SK-N-SH (cell line): ENCODE results near the gene TBXAS1. TPM values are rescaled to one million over a fixed set of nuclear protein-coding genes. Genes with fewer than 3 reads are reported as not detected.

ENCODE experiments used
- CTCF ChIA-PET: fragments of 300-600, 350-600 bp; formaldehyde crosslinking; extraction: SDS; loops from one replicate; lab custom pipeline; 2021; lab: Yijun Ruan, JAX
- POLR2A ChIA-PET: fragments of 350-600 bp; sonication (Branson Sonifier 250); formaldehyde crosslinking; extraction: SDS; loops from one replicate; lab custom pipeline; 2020; ENCODE audit warnings: antibody characterized with exemption, inconsistent platforms; lab: Yijun Ruan, JAX
- DNase-seq: peaks from one replicate; pipeline ENCODE4 v3.0.0; 2012
- H2AFZ ChIP-seq: fragments of 200-600 bp; sonication (generic); 2 replicates; pipeline ENCODE4 v1.8.1; 2016; ENCODE audit warnings: antibody characterized with exemption, mild to moderate bottlenecking, low read depth
- H3F3A ChIP-seq: fragments of 200-600 bp; sonication (generic); replicated peaks from 2 replicates; pipeline ENCODE3; 2016; ENCODE audit warnings: antibody characterized with exemption, mild to moderate bottlenecking; ENCODE audit not compliant: insufficient read depth
- H3K27ac ChIP-seq, 2 experiments: fragments of 200-500 bp in 1 of 2; fragments of 200-600 bp in 1 of 2; sonication (Bioruptor generic) in 1 of 2; sonication (generic), shearing (Covaris generic) in 1 of 2; 2 replicates each; pipeline versions ENCODE4 v1.5.1 to v1.6.1; 2014 to 2016; ENCODE audit warnings: low read depth in 2 of 2, inconsistent platforms in 1 of 2, low read length in 1 of 2, mild to moderate bottlenecking in 1 of 2, mixed read lengths in 1 of 2
- H3K27me3 ChIP-seq: fragments of 200-600 bp; sonication (generic), shearing (Covaris generic); 2 replicates; pipeline ENCODE4 v1.6.1; 2016; ENCODE audit warnings: mixed run types; ENCODE audit not compliant: insufficient read depth
- H3K36me3 ChIP-seq, 2 experiments: fragments of 200-500 bp in 1 of 2; fragments of 200-600 bp in 1 of 2; sonication (Bioruptor generic) in 1 of 2; sonication (generic) in 1 of 2; replicated peaks in 1 of 2; 2 replicates each; pipeline versions ENCODE3 to v1.5.1; 2014 to 2016; ENCODE audit warnings: low read length in 1 of 2, mild to moderate bottlenecking in 1 of 2; ENCODE audit not compliant: insufficient read depth in 2 of 2, control insufficient read depth in 1 of 2
- H3K4me1 ChIP-seq, 2 experiments: fragments of 200-500 bp in 1 of 2; fragments of 200-600 bp in 1 of 2; sonication (Bioruptor generic) in 1 of 2; sonication (generic), shearing (Covaris generic) in 1 of 2; 2 replicates each; pipeline versions ENCODE4 v1.5.1 to v1.6.1; 2014 to 2016; ENCODE audit warnings: low read depth in 1 of 2, low read length in 1 of 2, mixed run types in 1 of 2; ENCODE audit not compliant: insufficient read depth in 2 of 2, control insufficient read depth in 1 of 2
- H3K4me2 ChIP-seq: fragments of 200-600 bp; sonication (generic), shearing (Covaris generic); 2 replicates; pipeline ENCODE4 v1.6.1; 2017; ENCODE audit warnings: mixed run types
- H3K4me3 ChIP-seq, 2 experiments: fragments of 200-500 bp in 1 of 2; fragments of 200-600 bp in 1 of 2; sonication (Bioruptor generic) in 1 of 2; sonication (generic), shearing (Covaris generic) in 1 of 2; 2 replicates each; pipeline versions ENCODE4 v1.5.1 to v1.8.1; 2014 to 2016; ENCODE audit warnings: low read depth in 2 of 2, inconsistent platforms in 1 of 2, low read length in 1 of 2, mild to moderate bottlenecking in 1 of 2, mixed read lengths in 1 of 2, moderate library complexity in 1 of 2
- H3K79me2 ChIP-seq: fragments of 200-600 bp; sonication (generic); 2 replicates; pipeline ENCODE4 v1.8.1; 2017; ENCODE audit warnings: mild to moderate bottlenecking; ENCODE audit not compliant: insufficient read depth
- H3K9ac ChIP-seq: fragments of 200-600 bp; sonication (generic); 2 replicates; pipeline ENCODE4 v1.6.1; 2017; ENCODE audit warnings: mixed run types
- H3K9me2 ChIP-seq: fragments of 200-600 bp; sonication (generic); 2 replicates; pipeline ENCODE4 v1.6.1; 2017; ENCODE audit warnings: mixed run types
- H3K9me3 ChIP-seq: fragments of 200-600 bp; sonication (generic); 2 replicates; pipeline ENCODE4 v1.6.1; 2017; ENCODE audit warnings: mixed run types, mild to moderate bottlenecking, moderate library complexity
- H4K20me1 ChIP-seq: fragments of 200-600 bp; sonication (generic); 2 replicates; pipeline ENCODE4 v1.6.1; 2017; ENCODE audit warnings: mild to moderate bottlenecking, mixed run types; ENCODE audit not compliant: insufficient read depth
- CHD2 ChIP-seq: fragments of 150-350 bp; IDR thresholded peaks from 2 replicates; pipeline ENCODE4 v1.6.1; 2018; ENCODE audit warnings: low read length; ENCODE audit not compliant: partially characterized antibody
- ELF1 ChIP-seq: IDR thresholded peaks from 2 replicates; pipeline ENCODE4 v1.4.0; 2012
- EP300 ChIP-seq, 2 experiments: IDR thresholded peaks; 2 replicates each; pipeline versions ENCODE4 v1.4.0 to v1.6.1; 2012; ENCODE audit warnings: borderline replicate concordance in 1 of 2, low read depth in 1 of 2, low read length in 1 of 2
- EZH2phosphoT487 ChIP-seq: fragments of 200-600 bp; sonication (generic); IDR thresholded peaks from 2 replicates; pipeline ENCODE4 v1.6.1; 2017; ENCODE audit warnings: low read depth, mixed run types, mild to moderate bottlenecking, antibody characterized with exemption, moderate library complexity, borderline replicate concordance
- FOSL2 ChIP-seq: IDR thresholded peaks from 2 replicates; pipeline ENCODE4 v1.4.0; 2012; ENCODE audit warnings: low read depth, mild to moderate bottlenecking, moderate library complexity, borderline replicate concordance
- FOXM1 ChIP-seq: IDR thresholded peaks from 2 replicates; pipeline ENCODE4 v1.4.0; 2012; ENCODE audit warnings: low read depth, mild to moderate bottlenecking
- GABPA ChIP-seq: IDR thresholded peaks from 2 replicates; pipeline ENCODE4 v1.4.0; 2012; ENCODE audit warnings: low read depth, mild to moderate bottlenecking
- IRF3 ChIP-seq: fragments of 150-350 bp; IDR thresholded peaks from 2 replicates; pipeline ENCODE4 v1.6.1; 2016; ENCODE audit warnings: mild to moderate bottlenecking, low read depth, low read length
- JUND ChIP-seq: IDR thresholded peaks from 2 replicates; pipeline ENCODE4 v1.4.0; 2012
- MAX ChIP-seq: IDR thresholded peaks from 2 replicates; pipeline ENCODE4 v1.4.0; 2012; ENCODE audit warnings: low read depth
- MEF2A ChIP-seq: IDR thresholded peaks from 2 replicates; pipeline ENCODE4 v1.4.0; 2012; ENCODE audit warnings: low read depth, borderline replicate concordance
- MXI1 ChIP-seq: IDR thresholded peaks from 2 replicates; pipeline ENCODE4 v1.6.1; 2012; ENCODE audit warnings: mild to moderate bottlenecking, low read depth, low read length, improper control_type of control experiment
- NRF1 ChIP-seq: IDR thresholded peaks from 2 replicates; pipeline ENCODE4 v1.6.1; 2012; ENCODE audit warnings: low read depth, mild to moderate bottlenecking, low read length
- REST ChIP-seq: IDR thresholded peaks from 2 replicates; pipeline ENCODE4 v1.6.1; 2012; ENCODE audit warnings: mild to moderate bottlenecking, low read depth, low read length, moderate library complexity
- SIN3A ChIP-seq: IDR thresholded peaks from 2 replicates; pipeline ENCODE4 v1.6.1; 2012; ENCODE audit warnings: low read depth, mild to moderate bottlenecking, low read length, moderate library complexity, borderline replicate concordance
- SMC3 ChIP-seq: IDR thresholded peaks from 2 replicates; pipeline ENCODE4 v1.6.1; 2012; ENCODE audit warnings: low read depth, low read length, improper control_type of control experiment
- TAF1 ChIP-seq: IDR thresholded peaks from 2 replicates; pipeline ENCODE4 v1.6.1; 2012; ENCODE audit warnings: low read depth, mild to moderate bottlenecking, low read length, moderate library complexity, borderline replicate concordance
- TCF12 ChIP-seq: IDR thresholded peaks from 2 replicates; pipeline ENCODE4 v1.4.0; 2012
- TEAD4 ChIP-seq: IDR thresholded peaks from 2 replicates; pipeline ENCODE4 v1.4.0; 2012; ENCODE audit warnings: mild to moderate bottlenecking, borderline replicate concordance; ENCODE audit not compliant: insufficient read depth
- USF2 ChIP-seq: fragments of 150-350 bp; IDR thresholded peaks from 2 replicates; pipeline ENCODE4 v1.6.1; 2017; ENCODE audit warnings: antibody characterized with exemption, low read length, low read depth, borderline replicate concordance
- YY1 ChIP-seq: IDR thresholded peaks from 2 replicates; pipeline ENCODE4 v1.4.0; 2012; ENCODE audit warnings: low read depth, mild to moderate bottlenecking
- WGBS: methylation state at CpG from one replicate; pipeline ENCODE4 v1.1.6; 2017; ENCODE audit warnings: low lambda C conversion rate; 5-methylcytosine and 5-hydroxymethylcytosine counted together
- polyA plus RNA-seq, 3 experiments: library from polyadenylated mRNA; depleted of rRNA; stranded (reverse); fragments of >200 nt; gene quantifications; 2 replicates each; pipeline ENCODE4 v1.2.3, GENCODE V29; 2012

Gene TBXAS1
- polyA plus RNA-seq, 1 of the 3 experiments (the other 2 are of a cell fraction), result 4.4 TPM

- Histone ChIP-seq H3K27me3 (peaks cover 6% of the 10 kb centered on the region; the same call in 1 of the 2 replicates), H3F3A (no peaks in the 10 kb centered on the region), H3K36me3 (no peaks in the 10 kb centered on the region), H3K9me2 (no peaks in the 10 kb centered on the region), H3K4me2 (no peak overlapping the region), H3K4me1 (no peaks in the 10 kb centered on the region), H3K27ac (no peak overlapping the region), H4K20me1 (no peaks in the 10 kb centered on the region), H3K9ac (no peak overlapping the region), H2AFZ (no peak overlapping the region), H3K9me3 (no peaks in the 10 kb centered on the region), H3K4me3 (no peak overlapping the region), H3K79me2 (no peaks in the 10 kb centered on the region)
- DNase-seq, result no peak
- POLR2A ChIA-PET, result no interaction called here
- TF ChIP-seq MXI1, result no peak
- no peak for TF ChIP-seq SMC3
- TF ChIP-seq SIN3A, result no peak
- no peak for TF ChIP-seq MEF2A
- no peak for TF ChIP-seq FOXM1
- no peak for TF ChIP-seq TEAD4
- TF ChIP-seq JUND, result no peak
- WGBS, result 28% methylated on average over 1 of the region's 1 CpG
- CTCF ChIA-PET, result interaction anchor here (1.5 kb wide), 1 partner anchor 20 kb away, joined by 5 read pairs; no protein-coding TSS in a partner anchor
Observed at GRCh38 chr7:139852482-139852845, 23.4 kb downstream of the TBXAS1 start.

- Histone ChIP-seq H3K79me2 (no peaks in the 10 kb centered on the region), H4K20me1 (no peaks in the 10 kb centered on the region), H2AFZ (no peak overlapping the region), H3K9me3 (no peaks in the 10 kb centered on the region), H3K27me3 (peaks cover 6% of the 10 kb centered on the region; the same call in 1 of the 2 replicates), H3K4me1 (no peaks in the 10 kb centered on the region), H3K9me2 (no peaks in the 10 kb centered on the region), H3K4me2 (no peak overlapping the region), H3K36me3 (no peaks in the 10 kb centered on the region), H3K4me3 (no peak overlapping the region), H3K9ac (no peak overlapping the region), H3F3A (no peaks in the 10 kb centered on the region), H3K27ac (no peak overlapping the region)
- POLR2A ChIA-PET, result no interaction called here
- no peak for TF ChIP-seq REST
- no peak for TF ChIP-seq EP300 (IDR thresholded peaks at IDR 0.05; ENCODE audit: borderline replicate concordance in 1 of 2, low read depth in 1 of 2, low read length in 1 of 2)
- TF ChIP-seq TCF12, result no peak
- TF ChIP-seq CHD2, result no peak
- no peak for TF ChIP-seq ELF1
- TF ChIP-seq IRF3, result no peak
- TF ChIP-seq GABPA, result no peak
- TF ChIP-seq MAX, result no peak
- no peak for TF ChIP-seq YY1
- TF ChIP-seq FOSL2, result no peak
- TF ChIP-seq TAF1, result no peak
- no peak for TF ChIP-seq EZH2phosphoT487
- TF ChIP-seq USF2, result no peak
- TF ChIP-seq NRF1, result no peak
- CTCF ChIA-PET, result interaction anchor here (1.5 kb wide), 1 partner anchor 21 kb away, joined by 5 read pairs; no protein-coding TSS in a partner anchor
- no peak for DNase-seq
- 69% methylated on average over 5 of the region's 5 CpGs for WGBS
Observed at GRCh38 chr7:139853506-139854123, 24.6 kb downstream of the TBXAS1 start.
